ENCODE results near the gene SLC52A3.

DNA sequence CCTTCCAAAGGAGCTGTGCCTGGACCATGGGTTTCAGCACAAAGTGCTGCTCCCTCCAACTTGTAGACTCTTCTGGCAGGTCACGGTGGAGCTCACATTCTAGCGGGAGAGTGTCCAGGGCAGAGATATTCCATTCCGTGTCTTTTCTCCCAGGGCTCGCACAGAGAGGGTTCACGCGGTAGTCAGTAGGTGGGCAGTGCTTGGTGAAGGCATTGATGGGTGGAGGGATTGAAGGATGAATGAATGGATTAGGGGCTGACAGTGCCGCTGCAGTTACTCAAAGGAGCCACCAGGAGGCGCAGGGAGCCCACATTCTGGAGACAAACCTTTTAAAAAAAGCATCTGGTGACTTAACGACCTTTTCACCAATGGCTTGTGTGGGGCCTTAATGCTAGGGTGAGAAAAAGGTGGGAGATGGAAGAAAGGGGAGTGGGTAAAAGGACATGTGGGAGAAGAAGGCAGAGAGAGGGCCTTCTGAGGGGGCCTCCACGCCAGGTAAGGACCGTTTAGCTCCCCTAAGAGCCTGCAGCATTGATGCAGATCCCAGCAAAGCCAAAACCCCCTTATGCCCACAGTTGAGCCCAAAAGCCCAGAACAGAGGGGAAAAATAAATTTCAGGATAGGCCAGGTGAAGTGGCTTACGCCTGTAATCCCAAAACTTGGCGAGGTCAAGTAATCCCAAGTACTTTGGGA, 47.8 kb upstream of the SLC52A3 start:
- TF ChIP-seq CTCF (IDR thresholded peaks at IDR 0.05) (peak; percentile 99), ZNF121 (CRISPR knock-in tag; IDR thresholded peaks at IDR 0.05) (no peak), ESRRA (CRISPR knock-in tag; IDR thresholded peaks at IDR 0.05; ENCODE audit: borderline replicate concordance) (no peak), CREB1 (CRISPR knock-in tag; IDR thresholded peaks at IDR 0.05) (no peak), FOXJ3 (CRISPR knock-in tag; IDR thresholded peaks at IDR 0.05; ENCODE audit: borderline replicate concordance) (no peak), ATF2 (CRISPR knock-in tag; IDR thresholded peaks at IDR 0.05; ENCODE audit: borderline replicate concordance, low read depth) (no peak), FOXK1 (CRISPR knock-in tag; IDR thresholded peaks at IDR 0.05) (no peak), KAT7 (CRISPR knock-in tag; IDR thresholded peaks at IDR 0.05; ENCODE audit: borderline replicate concordance) (no peak)
- TF ChIP-seq, protein P1, sequence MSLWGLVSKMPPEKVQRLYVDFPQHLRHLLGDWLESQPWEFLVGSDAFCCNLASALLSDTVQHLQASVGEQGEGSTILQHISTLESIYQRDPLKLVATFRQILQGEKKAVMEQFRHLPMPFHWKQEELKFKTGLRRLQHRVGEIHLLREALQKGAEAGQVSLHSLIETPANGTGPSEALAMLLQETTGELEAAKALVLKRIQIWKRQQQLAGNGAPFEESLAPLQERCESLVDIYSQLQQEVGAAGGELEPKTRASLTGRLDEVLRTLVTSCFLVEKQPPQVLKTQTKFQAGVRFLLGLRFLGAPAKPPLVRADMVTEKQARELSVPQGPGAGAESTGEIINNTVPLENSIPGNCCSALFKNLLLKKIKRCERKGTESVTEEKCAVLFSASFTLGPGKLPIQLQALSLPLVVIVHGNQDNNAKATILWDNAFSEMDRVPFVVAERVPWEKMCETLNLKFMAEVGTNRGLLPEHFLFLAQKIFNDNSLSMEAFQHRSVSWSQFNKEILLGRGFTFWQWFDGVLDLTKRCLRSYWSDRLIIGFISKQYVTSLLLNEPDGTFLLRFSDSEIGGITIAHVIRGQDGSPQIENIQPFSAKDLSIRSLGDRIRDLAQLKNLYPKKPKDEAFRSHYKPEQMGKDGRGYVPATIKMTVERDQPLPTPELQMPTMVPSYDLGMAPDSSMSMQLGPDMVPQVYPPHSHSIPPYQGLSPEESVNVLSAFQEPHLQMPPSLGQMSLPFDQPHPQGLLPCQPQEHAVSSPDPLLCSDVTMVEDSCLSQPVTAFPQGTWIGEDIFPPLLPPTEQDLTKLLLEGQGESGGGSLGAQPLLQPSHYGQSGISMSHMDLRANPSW (CRISPR knock-in tag; conservative IDR thresholded peaks at IDR 0.05; ENCODE audit: low read depth): no peak

Measured in WTC11 (cell line).